GM19240 (cell line): ENCODE measurements around the gene CYP27B1.
"Not testable (repeated sequence)": the region's sequence is repeated elsewhere in the genome, so short reads cannot be mapped to it uniquely, and the experiment has no call there.

Source experiments
- DNase-seq: peaks from one replicate; pipeline ENCODE4 v3.0.0; 2011; ENCODE audit warnings: low spot score; ENCODE audit not compliant: insufficient read length

The CYP27B1 gene

DNA sequence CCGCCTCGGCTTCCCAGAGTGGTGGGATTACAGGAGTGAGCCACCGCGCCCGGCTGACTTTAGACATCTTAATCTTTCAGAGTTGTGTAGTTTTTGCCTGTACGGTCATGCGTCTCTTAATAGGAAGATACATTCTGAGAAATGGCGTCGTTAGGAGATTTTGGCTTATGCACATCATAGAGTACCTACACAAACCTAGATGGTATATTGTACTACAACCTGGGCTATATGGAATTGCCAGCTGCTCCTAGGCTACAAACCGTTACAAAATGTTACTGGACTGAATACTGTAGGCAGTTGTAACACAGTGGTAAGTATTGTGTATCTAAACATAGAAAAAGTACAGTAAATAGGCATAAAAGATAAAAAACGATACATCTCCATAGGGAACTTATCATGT, 17.0 kb upstream of the CYP27B1 start:
- no peak for DNase-seq

GRCh38 chr12:57783466-57783801, 16.6 kb upstream of the CYP27B1 start:
- DNase-seq, result no peak

DNA sequence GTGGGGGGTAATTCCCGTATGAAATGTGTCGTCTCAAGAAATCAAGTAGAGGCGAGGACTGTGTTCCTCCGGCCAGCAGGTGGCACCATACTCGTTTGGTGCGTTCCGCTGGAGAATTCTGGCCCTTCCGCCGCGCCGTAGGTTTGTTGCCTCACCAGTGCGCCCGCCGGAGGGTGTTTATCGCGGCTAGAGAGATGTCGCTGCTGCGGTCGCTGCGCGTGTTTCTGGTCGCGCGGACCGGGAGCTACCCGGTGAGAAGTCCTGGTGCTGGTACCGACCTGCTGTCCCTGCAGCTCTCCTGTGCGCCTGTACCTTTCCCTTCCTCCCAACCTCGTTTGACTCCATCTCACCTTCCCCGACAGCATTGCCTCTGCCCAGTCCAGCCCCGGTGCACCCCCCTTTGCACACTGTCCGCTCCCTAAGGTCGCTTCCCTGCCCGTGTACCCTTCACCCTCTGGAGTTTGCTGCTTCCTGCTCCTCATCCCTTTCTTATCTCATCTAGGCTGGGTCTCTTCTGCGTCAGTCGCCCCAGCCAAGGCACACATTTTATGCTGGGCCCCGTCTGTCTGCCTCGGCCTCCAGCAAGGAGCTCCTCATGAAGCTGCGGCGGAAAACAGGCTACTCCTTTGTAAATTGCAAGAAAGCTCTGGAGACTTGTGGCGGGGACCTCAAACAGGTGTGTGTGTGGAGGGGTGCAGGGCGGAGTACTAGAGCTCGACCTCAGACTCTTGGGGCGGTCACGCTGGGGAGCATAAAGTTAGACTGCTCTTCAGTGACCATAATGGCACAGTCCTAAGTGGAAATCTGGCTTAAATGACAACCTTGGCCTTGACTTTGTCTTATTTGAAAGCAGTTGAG, 16.0 kb upstream of the CYP27B1 start, which contains the start of gene TSFM:
TSFM (plus strand) TSS at position 180 of the 858 bp plus-strand sequence; CDS start at position 195, 15 bp downstream.
- DNase-seq, result peak; percentile 50

GRCh38 chr12:57782243-57782607, 15.3 kb upstream of the CYP27B1 start:
- DNase-seq, result no peak

GRCh38 chr12:57781801-57782200, 14.9 kb upstream of the CYP27B1 start:
- no peak for DNase-seq

DNA sequence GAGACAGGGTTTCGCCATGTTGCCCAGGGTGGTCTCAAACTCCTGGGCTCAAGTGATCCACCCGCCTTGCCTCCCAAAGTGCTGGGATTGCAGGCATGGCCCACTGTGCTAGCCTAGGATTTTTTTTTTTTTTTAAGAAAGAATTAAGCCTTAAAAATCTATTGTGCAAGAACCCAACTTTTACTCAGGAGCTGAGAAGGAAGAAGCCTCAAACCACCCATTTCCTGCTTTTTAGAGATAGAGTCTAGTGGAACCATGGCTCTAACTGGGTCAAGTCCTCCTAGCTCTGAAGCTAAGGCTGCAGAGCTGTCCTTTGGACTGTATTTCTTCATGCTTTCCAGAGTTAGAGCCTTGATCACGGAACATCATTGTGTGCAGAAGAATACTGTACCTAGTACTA, 14.4 kb upstream of the CYP27B1 start:
- no peak for DNase-seq

GRCh38 chr12:57780284-57780897, 13.5 kb upstream of the CYP27B1 start:
- no peak for DNase-seq

DNA sequence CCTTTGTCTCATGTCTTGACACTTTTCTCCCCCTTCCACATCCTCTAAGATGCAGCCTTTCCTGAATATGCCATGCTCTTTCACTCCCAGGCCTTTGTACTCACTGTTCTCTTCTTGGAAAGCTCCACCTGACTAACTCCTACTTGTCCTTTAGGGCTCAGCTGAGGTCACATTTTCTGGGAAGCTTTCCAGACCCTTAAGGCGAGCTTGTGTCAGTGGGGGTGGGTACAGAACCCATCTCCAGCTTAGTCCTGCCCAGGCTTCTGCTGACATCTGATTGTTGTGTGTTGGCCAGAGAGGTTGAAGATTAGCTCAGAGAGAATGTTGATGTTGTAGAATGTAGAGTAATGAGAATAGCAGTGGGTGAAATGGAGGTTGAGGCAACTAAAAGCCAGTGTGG, 12.9 kb upstream of the CYP27B1 start:
- no peak for DNase-seq

DNA sequence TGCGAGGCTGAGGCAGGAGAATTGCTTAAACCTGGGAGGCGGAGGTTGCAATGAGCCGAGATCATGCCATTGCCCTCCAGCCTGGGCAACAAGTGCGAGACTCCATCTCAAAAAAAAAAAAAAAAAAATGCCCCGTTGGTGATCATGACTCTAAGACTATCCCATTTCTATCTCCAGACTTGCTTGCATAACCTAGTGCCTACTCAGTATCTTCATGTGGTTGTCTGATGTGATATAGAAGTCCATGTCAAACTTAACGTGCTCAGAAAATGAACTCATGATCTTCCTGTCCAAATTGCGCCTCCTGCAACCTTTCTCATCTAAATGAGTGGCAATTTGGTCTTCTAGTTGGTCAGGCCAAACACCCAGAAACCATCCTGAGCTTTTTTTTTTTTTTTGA, 11.0 kb upstream of the CYP27B1 start:
- DNase-seq, result no peak

GRCh38 chr12:57777367-57777766, 10.5 kb upstream of the CYP27B1 start:
- DNase-seq, result no peak

- DNase-seq, result no peak
Measured at GRCh38 chr12:57776247-57776587, 9.3 kb upstream of the CYP27B1 start.

DNA sequence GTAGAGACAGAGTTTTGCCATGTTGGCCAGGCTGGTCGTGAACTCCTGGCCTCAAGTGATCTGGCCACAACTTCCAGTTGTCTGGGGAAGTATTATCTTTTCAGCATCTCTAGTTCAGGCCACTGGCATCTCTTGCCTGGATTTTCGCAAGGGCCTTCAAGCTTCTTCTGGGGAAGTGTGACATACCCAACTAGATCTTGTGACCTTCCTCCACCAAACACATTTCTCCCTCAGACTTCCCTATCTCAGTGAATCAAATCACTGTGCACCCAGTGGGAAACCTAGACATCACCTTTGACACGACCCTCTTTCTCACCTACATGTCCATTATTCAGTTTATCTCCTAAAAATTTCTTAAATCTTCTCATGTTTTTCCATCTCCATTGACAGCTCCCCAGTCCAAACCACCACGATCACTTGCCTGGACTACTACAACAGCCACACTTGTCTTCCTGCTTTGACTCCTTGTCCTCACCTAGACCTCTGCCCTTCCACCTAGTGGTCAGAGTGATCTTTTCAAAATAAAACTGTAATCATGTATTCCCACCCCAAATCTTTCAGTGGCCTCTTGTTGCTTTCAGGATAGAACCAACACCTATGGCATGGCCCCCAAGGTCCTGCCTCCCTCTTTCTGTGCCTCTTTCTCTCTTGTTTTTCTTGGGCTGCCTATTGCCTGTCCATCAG, 8.8 kb upstream of the CYP27B1 start:
- no peak for DNase-seq

DNA sequence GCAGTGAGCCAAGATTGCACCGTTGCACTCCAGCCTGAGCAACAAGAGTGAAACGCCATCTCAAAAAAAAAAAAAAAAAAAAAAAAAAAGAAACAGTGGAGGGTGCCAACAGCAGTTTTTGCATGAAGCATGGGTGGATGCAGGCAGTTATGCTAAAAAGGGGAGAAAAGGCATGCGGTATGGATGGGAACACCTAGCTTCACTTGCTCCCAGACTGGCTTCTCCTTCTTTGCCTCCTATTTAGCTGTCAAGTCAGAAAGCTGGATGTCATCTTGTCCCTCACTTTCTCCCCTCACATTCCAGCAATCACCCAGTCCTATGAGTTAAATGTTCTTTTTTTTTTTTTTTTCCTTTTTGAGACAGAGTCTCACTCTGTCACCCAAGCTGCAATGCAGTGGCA, 8.2 kb upstream of the CYP27B1 start:
- DNase-seq, result no peak

DNA sequence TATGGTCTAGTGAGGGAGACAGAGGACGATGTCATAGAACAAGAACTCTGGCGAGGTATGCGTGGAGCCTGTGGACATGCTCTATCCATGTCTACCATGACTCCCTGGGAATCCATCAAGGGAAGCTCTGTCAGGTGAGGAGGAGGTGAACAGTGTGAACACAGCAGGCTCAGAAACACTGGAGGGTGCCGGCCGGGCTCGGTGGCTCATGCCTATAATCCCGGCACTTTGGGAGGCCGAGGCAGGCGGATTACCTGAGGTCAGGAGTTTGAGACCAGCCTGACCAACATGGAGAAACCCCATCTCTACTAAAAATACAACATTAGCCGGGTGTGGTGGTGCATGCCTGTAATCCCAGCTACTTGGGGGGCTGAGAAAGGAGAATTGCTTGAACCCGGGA, 7.8 kb upstream of the CYP27B1 start:
- DNase-seq, result not testable (repeated sequence)

GRCh38 chr12:57772429-57773322, 5.8 kb upstream of the CYP27B1 start, which contains the start of gene EEF1AKMT3:
Gene EEF1AKMT3, plus strand, starts transcription at chr12:57772614. Its CDS starts 111 bp downstream, at chr12:57772725.
- DNase-seq, result no peak

DNA sequence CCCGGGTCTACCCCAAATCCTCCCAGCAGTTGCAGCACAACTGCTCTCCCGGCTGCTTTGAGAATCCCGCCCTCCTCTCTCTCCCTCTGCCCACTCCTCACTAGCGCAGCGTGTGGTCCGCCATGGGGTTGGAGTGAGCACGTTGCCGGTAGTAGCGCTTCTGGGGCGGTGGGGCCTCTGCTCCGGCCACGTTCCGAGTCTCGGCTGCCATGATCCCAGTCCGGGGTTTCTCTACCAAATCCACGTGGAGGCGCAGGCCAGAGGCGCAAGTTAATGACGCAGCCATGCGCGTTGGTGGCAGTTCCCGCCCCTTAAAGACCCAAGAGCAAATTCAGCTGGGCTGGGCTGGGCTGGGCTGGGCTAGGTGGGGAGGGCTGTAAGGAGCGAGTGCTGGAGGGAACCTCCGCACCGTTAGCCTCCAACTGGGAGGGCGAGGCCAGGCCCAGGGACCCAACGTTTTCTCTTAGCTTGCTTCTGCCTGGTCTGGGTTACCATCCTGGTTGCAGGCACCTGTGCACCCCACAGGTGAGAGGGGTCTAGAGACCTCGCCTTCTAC, 5.1 kb upstream of the CYP27B1 start, which contains the start of gene METTL1:
METTL1 (minus strand) TSS at position 233 of the 556 bp plus-strand sequence; CDS start at position 211, 22 bp downstream.
- DNase-seq, result peak; percentile 90

GRCh38 chr12:57771236-57771872, 4.5 kb upstream of the CYP27B1 start:
- peak; percentile 83 for DNase-seq

GRCh38 chr12:57770734-57771133, 3.9 kb upstream of the CYP27B1 start:
- no peak for DNase-seq

DNA sequence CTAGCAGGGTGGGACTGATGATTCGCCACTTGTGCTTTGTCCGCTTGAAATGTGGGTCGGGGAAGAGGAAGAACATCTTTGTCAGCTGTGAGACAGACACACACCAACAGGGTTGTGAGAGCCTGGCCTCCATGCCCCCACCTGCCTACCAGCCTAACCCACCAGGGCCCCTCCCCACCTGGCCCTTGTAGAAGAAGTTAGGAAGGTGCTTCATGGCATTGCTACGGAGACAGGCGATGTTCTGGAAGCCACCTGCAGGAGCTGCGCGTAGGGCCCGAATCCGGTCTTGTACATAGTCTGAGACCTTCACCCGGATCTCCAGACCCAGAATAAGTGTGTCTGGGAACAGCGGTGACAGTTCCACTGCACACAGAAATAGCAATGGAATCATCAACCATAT, 2.7 kb upstream of the CYP27B1 start:
- no peak for DNase-seq

DNA sequence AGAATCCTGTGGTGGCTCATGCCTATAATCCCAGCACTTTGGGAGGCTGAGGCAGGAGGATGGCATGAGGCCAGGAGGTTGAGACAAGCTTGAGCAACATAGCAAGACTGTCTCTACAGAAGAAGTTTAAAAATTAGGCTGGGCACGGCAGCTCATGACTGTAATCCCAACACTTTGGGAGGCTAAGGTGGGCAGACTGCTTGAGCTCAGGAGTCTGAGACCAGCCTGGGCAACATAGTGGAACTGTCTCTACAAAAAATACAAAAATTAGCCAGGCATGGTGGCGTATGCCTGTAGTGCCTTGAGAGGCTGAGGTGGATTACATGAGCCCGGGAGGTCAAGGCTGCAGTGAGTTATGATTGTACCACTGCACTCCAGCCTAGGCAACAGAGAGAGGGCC, 998 bp upstream of the CYP27B1 start:
- no peak for DNase-seq
